Measurements from ENCODE around the gene FGF11.

The FGF11 gene

GRCh38 chr17:7408863-7409262 lies 30.4 kb upstream of the FGF11 start:
- in situ Hi-C loops (cut with MboI; ENCODE audit: low pct_unique_long_range_greater_than_20kb, low sequenced_read_pairs, unreplicated experiment): no loop called here
- TF ChIP-seq CTCF (IDR thresholded peaks at IDR 0.05; ENCODE audit: extremely low read depth, insufficient read depth, missing control alignments): no peak

GRCh38 chr17:7409716-7410115 lies 29.6 kb upstream of the FGF11 start:
- in situ Hi-C loops (cut with MboI; ENCODE audit: low pct_unique_long_range_greater_than_20kb, low sequenced_read_pairs, unreplicated experiment): no loop called here
- DNase-seq (ENCODE audit: low spot score): no peak
- TF ChIP-seq CTCF (IDR thresholded peaks at IDR 0.05; ENCODE audit: extremely low read depth, insufficient read depth, missing control alignments): no peak

More at GRCh38 chr17:7408863-7409262, 30.4 kb upstream of the FGF11 start:
- DNase-seq (ENCODE audit: low spot score): no peak

GRCh38 chr17:7410634-7411426 lies 28.5 kb upstream of the FGF11 start:
- no peak for DNase-seq (ENCODE audit: low spot score)
- in situ Hi-C loops (cut with MboI; ENCODE audit: low pct_unique_long_range_greater_than_20kb, low sequenced_read_pairs, unreplicated experiment): no loop called here
- no peak for TF ChIP-seq CTCF (IDR thresholded peaks at IDR 0.05; ENCODE audit: extremely low read depth, insufficient read depth, missing control alignments)

- TF ChIP-seq CTCF (IDR thresholded peaks at IDR 0.05; ENCODE audit: extremely low read depth, insufficient read depth, missing control alignments): no peak
- in situ Hi-C loops (cut with MboI; ENCODE audit: low pct_unique_long_range_greater_than_20kb, low sequenced_read_pairs, unreplicated experiment): no loop called here
- no peak for DNase-seq (ENCODE audit: low spot score)
Observed at GRCh38 chr17:7411427-7411750, 27.9 kb upstream of the FGF11 start.

DNA sequence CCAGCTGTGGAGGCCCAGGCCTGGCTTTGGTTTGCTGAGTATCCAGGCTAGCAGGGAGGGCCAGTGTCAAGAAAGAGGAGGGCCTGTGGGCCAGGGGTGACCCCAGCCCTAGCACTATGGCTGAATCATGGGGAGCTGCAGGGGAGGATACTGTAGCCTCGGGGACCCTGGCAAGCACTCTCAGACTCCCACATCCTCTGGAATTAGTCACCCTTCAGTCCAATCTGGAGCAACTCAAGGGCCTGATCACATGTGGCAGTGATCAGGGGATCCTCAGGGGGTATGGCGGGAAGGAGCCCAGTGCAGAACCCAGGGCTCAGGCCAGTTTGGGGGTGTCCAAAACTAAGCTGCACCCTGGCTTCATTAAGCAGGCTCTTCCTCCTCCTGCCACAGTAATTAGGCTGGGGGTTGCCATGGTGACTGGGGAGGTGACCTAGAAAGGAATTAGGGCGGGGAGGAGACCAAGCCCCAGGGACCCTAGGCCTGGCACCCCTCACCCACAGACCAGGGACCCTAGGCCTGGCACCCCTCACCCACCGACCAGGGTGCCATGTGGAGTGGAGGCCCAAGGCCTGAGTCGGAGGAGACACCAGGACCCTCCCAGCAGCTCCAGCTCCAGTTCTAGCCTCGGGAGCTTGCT lies 25.8 kb upstream of the FGF11 start:
- TF ChIP-seq CTCF (IDR thresholded peaks at IDR 0.05; ENCODE audit: extremely low read depth, insufficient read depth, missing control alignments): no peak
- DNase-seq (ENCODE audit: low spot score): no peak
- in situ Hi-C loops (cut with MboI; ENCODE audit: low pct_unique_long_range_greater_than_20kb, low sequenced_read_pairs, unreplicated experiment): no loop called here

- in situ Hi-C loops (cut with MboI; ENCODE audit: low pct_unique_long_range_greater_than_20kb, low sequenced_read_pairs, unreplicated experiment): no loop called here
- no peak for DNase-seq (ENCODE audit: low spot score)
- no peak for TF ChIP-seq CTCF (IDR thresholded peaks at IDR 0.05; ENCODE audit: extremely low read depth, insufficient read depth, missing control alignments)
Observed at GRCh38 chr17:7414837-7415236, 24.5 kb upstream of the FGF11 start.
